PC-9 (cell line): ENCODE results near the gene XCL2.

ENCODE experiments used
- CTCF ChIP-seq: fragments of 200-600 bp; sonication (generic); conservative IDR thresholded peaks from 2 replicates; pipeline ENCODE4 v1.6.1; 2017; ENCODE audit warnings: mixed run types, antibody characterized with exemption, mild to moderate bottlenecking, moderate library complexity
- EZH2 ChIP-seq: fragments of 200-600 bp; sonication (generic); IDR thresholded peaks from 2 replicates; pipeline ENCODE4 v1.8.0; 2017; ENCODE audit warnings: antibody characterized with exemption, low read depth

DNA sequence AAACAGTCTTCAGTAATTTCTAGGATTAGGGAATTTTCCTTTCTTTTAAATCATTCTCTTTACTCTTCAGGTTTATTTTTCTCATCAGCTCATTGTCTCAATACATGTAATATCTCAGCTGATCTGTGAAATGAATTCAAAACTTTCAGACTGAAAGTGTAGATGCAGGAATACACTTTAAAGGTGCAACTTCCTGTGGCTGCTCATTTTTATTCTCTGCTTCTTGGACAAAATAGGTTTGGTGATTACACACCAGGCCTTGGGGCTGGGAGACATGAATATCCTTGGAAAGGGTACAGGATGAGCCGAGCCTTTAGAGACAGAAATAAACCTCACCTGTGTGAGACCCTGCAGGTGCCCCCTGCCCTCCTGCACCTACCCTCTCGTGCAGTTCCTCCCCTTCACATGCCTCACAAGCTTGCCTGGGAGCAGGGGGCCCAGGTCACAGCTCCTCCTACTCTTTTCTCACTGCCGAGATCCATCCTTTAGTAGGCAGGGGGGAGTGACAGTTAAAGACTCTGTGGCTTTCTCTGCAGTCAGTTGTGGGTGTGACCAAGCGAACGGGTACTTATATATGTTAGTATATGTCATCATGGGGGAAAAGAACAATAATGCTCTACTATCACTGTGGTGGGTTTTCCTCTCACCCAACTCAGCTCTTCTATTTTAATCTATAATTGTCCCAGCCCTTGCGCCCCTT lies 23.6 kb downstream of the XCL2 start:
- TF ChIP-seq CTCF (no peak), EZH2 (no peak)
